Retinal pigment epithelial cell (primary cell): ENCODE data around the gene CDKN2A.

Source experiments
- DNase-seq: peaks from one replicate; pipeline ENCODE4 v3.0.0-alpha.2; 2010; ENCODE audit warnings: low read depth
- H3K4me3 ChIP-seq: 2 replicates; pipeline ENCODE4 v1.5.1; 2011; ENCODE audit warnings: mild to moderate bottlenecking, low read length, control low read depth, moderate library complexity
- TF ChIP-seq, protein P1 (sequence below): conservative IDR thresholded peaks from 2 replicates; pipeline ENCODE4 v1.5.1; 2011; ENCODE audit warnings: low read depth, low read length, control low read depth, inconsistent platforms

CDKN2A gene

GRCh38 chr9:21991072-21991959, 2.9 kb downstream of the CDKN2A start:
- TF ChIP-seq, protein P1, sequence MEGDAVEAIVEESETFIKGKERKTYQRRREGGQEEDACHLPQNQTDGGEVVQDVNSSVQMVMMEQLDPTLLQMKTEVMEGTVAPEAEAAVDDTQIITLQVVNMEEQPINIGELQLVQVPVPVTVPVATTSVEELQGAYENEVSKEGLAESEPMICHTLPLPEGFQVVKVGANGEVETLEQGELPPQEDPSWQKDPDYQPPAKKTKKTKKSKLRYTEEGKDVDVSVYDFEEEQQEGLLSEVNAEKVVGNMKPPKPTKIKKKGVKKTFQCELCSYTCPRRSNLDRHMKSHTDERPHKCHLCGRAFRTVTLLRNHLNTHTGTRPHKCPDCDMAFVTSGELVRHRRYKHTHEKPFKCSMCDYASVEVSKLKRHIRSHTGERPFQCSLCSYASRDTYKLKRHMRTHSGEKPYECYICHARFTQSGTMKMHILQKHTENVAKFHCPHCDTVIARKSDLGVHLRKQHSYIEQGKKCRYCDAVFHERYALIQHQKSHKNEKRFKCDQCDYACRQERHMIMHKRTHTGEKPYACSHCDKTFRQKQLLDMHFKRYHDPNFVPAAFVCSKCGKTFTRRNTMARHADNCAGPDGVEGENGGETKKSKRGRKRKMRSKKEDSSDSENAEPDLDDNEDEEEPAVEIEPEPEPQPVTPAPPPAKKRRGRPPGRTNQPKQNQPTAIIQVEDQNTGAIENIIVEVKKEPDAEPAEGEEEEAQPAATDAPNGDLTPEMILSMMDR = no peak
- no peak for DNase-seq
- H3K4me3 ChIP-seq = peak overlapping the region; percentile 75

DNA sequence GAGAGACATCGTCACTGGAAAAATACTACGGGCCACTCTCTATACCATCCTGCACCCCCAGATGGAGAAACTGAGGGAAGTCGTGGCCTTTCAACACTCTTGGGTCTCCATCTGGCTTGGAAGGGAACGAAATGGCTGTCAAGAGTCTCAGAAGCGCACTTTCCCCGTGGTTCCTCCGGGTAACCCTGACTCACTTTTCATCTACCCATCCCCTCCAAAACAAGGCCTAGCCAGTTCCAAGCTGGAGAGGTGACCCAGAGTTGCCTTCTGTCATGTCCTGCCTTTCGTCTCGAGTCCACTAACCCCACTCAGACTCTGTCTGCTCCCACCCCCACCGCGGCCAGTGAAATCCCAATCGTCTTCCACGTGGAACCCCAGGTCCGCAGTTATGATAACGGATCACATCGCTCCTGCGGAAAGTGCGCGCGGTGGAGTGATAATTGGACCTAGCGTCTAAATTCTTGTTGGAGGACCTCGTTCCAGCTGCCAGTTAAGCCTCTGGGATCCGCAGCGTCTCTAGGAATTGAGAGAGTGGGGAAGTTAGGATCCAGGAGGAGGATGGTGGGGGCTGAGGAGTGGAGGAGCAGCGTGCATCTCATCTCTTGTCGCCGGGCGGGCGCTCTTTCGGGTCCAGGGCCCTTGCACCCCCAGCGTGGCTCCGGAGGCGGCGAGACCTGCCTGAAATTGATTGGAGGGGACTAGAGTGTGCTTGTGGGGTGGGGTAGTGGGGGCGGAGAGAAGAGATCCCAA, 4.6 kb downstream of the CDKN2A start:
- DNase-seq = no peak
- TF ChIP-seq, protein P1 = no peak
- H3K4me3 ChIP-seq = peak overlapping the region; percentile 8

- DNase-seq = no peak
- TF ChIP-seq, protein P1 = no peak
- no peak overlapping the region for H3K4me3 ChIP-seq
Measured at GRCh38 chr9:21988056-21988990, 5.9 kb downstream of the CDKN2A start.

GRCh38 chr9:21985964-21986667, 8.1 kb downstream of the CDKN2A start:
- TF ChIP-seq, protein P1 = no peak
- H3K4me3 ChIP-seq = no peak overlapping the region
- no peak for DNase-seq

GRCh38 chr9:21984101-21984500, 10.1 kb downstream of the CDKN2A start:
- no peak for DNase-seq
- H3K4me3 ChIP-seq = no peak overlapping the region
- TF ChIP-seq, protein P1 = no peak

DNA sequence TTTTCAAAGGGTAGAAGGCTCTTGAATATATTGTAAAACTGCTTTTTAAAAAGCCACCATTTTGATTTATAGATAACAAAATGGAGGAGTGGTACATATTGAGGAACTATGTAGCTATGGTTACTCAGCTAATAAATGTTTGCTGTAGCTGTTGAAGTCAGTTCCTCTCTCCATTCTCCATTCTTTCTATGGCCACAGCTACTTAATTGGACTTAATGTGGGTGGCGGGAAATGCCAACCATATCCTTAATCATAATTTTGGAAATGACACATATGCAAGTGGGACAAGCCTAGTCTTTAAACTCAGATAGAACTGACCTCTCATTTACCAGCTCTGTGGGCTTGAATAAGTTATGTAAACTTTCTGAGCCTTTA, 10.6 kb downstream of the CDKN2A start:
- TF ChIP-seq, protein P1 = no peak
- no peak overlapping the region for H3K4me3 ChIP-seq
- DNase-seq = no peak
